ENCODE measurements around the gene NUP214.

Gene NUP214

DNA sequence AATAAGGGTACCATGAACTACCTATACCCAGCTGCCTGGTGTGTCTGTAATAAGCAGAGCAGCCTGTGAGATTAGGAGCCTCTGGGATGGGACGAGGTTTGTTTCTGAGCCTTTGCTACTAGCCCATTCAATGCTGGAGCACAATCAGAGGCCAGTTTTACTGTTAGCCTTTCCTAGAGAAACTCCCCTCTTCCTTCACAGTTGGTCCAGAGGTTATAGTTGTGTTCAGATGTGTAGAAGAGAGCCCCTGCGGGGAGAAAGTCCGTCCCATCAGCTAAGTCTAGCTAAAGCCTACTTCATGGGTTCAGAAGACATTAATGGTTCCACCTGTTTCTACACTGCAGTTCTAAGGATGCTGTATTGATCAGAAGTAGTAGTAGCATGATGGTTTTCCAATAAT is 16.8 kb downstream of the NUP214 start:
- CTCF ChIA-PET = no interaction called here
- DNase-seq (ENCODE audit: extremely low spot score) = no peak
- POLR2A ChIA-PET = no interaction called here
- TF ChIP-seq, protein P1, sequence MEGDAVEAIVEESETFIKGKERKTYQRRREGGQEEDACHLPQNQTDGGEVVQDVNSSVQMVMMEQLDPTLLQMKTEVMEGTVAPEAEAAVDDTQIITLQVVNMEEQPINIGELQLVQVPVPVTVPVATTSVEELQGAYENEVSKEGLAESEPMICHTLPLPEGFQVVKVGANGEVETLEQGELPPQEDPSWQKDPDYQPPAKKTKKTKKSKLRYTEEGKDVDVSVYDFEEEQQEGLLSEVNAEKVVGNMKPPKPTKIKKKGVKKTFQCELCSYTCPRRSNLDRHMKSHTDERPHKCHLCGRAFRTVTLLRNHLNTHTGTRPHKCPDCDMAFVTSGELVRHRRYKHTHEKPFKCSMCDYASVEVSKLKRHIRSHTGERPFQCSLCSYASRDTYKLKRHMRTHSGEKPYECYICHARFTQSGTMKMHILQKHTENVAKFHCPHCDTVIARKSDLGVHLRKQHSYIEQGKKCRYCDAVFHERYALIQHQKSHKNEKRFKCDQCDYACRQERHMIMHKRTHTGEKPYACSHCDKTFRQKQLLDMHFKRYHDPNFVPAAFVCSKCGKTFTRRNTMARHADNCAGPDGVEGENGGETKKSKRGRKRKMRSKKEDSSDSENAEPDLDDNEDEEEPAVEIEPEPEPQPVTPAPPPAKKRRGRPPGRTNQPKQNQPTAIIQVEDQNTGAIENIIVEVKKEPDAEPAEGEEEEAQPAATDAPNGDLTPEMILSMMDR (IDR thresholded peaks at IDR 0.05; ENCODE audit: control extremely low read depth, extremely low read depth, low read depth, missing control alignments) = no peak

DNA sequence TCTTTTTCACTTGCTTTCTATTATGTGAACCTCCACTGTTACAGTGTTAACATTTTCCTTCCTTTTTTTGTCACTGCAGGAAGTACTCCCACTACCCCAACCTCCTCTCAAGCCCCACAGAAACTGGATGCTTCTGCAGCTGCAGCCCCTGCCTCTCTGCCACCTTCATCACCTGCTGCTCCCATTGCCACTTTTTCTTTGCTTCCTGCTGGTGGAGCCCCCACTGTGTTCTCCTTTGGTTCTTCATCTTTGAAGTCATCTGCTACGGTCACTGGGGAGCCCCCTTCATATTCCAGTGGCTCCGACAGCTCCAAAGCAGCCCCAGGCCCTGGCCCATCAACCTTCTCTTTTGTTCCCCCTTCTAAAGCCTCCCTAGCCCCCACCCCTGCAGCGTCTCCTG is 18.8 kb downstream of the NUP214 start:
- no peak for DNase-seq (ENCODE audit: extremely low spot score)
- TF ChIP-seq, protein P1 (IDR thresholded peaks at IDR 0.05; ENCODE audit: control extremely low read depth, extremely low read depth, low read depth, missing control alignments) = no peak
- POLR2A ChIA-PET = no interaction called here
- CTCF ChIA-PET = interaction anchor here (1.9 kb wide), 2 partner anchors 9 to 192 kb away, joined by 4 read pairs; no protein-coding TSS in a partner anchor

DNA sequence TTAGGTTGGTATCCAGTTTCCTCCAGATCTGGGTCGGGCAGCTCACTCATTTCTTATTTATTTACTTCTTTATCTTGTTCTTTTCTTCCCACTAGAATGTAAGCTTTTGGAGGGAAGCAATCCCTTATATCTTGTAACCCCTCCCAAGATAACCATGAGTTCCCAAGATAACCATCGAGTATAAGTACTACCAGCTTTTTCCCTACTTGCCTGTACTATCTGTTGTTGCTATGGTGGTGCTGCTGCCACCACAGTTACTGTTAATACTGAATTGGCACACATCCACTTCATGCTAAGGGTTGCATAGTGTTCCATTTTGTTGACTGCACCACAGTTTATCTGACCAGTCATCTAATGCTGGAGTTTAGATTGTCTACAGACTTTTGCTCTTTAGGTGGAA is 19.9 kb downstream of the NUP214 start:
- CTCF ChIA-PET = interaction anchor here (0.8 to 1.9 kb wide), 4 partner anchors 8 to 191 kb away, joined by 3 to 4 read pairs (median 4); no protein-coding TSS in a partner anchor
- POLR2A ChIA-PET = interaction anchor here (0.6 kb wide), 1 partner anchor 1133 kb away, joined by 7 read pairs; no protein-coding TSS in a partner anchor
- TF ChIP-seq, protein P1 (IDR thresholded peaks at IDR 0.05; ENCODE audit: control extremely low read depth, extremely low read depth, low read depth, missing control alignments) = no peak
- no peak for DNase-seq (ENCODE audit: extremely low spot score)

DNA sequence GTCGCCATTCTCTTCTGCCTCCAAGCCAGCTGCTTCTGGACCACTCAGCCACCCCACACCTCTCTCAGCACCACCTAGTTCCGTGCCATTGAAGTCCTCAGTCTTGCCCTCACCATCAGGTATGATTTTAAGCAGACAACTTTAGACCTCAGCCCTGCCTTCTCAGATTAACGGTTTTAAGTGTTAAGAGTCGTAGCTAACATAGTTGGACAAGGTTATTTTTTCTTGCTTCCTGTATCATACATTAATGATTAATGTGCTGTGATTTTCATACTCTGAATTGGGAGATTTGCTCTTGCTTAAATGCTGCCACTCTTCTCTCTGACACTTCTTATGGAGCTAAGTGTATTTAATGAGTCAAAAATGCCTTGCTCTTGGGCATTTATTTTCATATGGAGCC is 20.8 kb downstream of the NUP214 start:
- no peak for DNase-seq (ENCODE audit: extremely low spot score)
- TF ChIP-seq, protein P1 (IDR thresholded peaks at IDR 0.05; ENCODE audit: control extremely low read depth, extremely low read depth, low read depth, missing control alignments) = no peak
- POLR2A ChIA-PET = no interaction called here
- CTCF ChIA-PET = interaction anchor here (0.8 kb wide), 1 partner anchor 9 kb away, joined by 4 read pairs; no protein-coding TSS in a partner anchor

DNA sequence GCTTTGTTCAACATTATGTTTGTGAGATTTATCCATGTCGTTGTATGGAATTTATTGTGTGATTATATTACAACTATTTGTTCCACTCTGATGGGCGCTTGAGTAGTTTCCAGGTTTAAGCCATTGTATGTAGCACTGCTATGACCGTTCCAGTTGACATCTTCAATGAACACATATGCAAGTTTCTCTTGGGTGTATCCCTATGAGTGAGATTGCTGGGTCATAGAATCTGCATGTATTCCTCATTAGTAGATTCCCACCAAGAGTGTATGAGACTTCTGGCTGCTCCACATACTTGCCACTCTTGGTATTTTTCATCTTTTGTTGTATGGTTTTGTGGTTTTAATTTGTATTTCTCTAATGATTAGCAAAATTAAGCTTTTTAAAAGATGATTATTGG is 22.9 kb downstream of the NUP214 start:
- no peak for DNase-seq (ENCODE audit: extremely low spot score)
- ChIA-PET POLR2A (no interaction called here), CTCF (interaction anchor here (0.9 to 1.0 kb wide), 2 partner anchors 13 to 14 kb away, joined by 3 read pairs; no protein-coding TSS in a partner anchor)

DNA sequence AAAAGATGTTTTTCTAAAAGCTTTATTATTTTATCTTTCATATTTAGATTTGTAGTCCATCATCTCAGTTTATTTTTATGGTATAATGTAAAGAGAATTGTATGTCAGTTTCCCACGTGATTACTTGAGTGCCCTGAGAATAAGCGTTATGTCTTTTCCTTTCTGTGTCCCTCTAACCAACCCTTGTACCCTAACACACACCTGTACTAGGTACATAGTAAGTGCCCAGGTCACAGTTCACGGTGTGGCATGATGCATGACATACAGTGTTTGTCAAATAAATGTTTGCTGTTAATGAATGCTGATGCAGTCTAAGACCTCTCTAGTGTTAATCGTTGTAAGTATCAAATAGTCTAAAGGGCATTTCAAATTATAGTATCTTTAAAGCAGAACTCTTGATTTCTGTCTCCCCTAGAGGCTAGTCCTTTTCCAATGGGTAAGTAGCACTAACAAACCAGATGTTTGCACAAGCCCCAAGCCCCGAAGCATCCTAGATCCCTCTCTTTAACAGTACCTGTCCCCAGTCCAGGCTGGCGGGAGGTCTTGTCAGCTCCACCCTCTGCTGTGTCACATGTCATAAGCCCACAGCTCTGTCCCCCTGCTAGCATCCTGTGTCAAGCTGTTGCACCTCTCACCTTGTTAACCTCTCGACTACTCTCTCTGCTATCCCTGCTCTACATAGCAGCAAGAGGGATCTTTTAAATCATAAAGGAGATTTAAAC is 23.7 kb downstream of the NUP214 start:
- CTCF ChIA-PET = interaction anchor here (1.0 to 1.6 kb wide), 2 partner anchors 14 to 28 kb away, joined by 3 to 4 read pairs; no protein-coding TSS in a partner anchor
- TF ChIP-seq, protein P1 (IDR thresholded peaks at IDR 0.05; ENCODE audit: control extremely low read depth, extremely low read depth, low read depth, missing control alignments) = no peak
- POLR2A ChIA-PET = no interaction called here
- DNase-seq (ENCODE audit: extremely low spot score) = no peak

More for the DNA sequence above, 22.9 kb downstream of the NUP214 start:
- TF ChIP-seq, protein P1 (IDR thresholded peaks at IDR 0.05; ENCODE audit: control extremely low read depth, extremely low read depth, low read depth, missing control alignments) = no peak

Data from GM10248 (cell line).